Peyer's patch (tissue), 4 donors: ENCODE data around the gene ACOX2.

ENCODE experiments used
- POLR2A ChIP-seq, 2 donors: fragments of 450-650 bp; IDR thresholded peaks; one replicate each; pipeline ENCODE4 v1.5.1; 2017; ENCODE audit warnings: antibody characterized with exemption in 2 of 2, mild to moderate bottlenecking in 2 of 2, moderate library complexity in 2 of 2
- TF ChIP-seq, protein P1 (sequence below), 6 experiments: fragments of 450-650 bp in 4 of 6; fragments of 200-600 bp in 2 of 6; sonication (generic) in 1 of 6; IDR thresholded peaks; one replicate each; pipeline ENCODE4 v1.5.1; 2017 to 2019; ENCODE audit warnings: antibody characterized with exemption in 6 of 6, mild to moderate bottlenecking in 3 of 6, moderate library complexity in 1 of 6

- TF ChIP-seq, protein P1, sequence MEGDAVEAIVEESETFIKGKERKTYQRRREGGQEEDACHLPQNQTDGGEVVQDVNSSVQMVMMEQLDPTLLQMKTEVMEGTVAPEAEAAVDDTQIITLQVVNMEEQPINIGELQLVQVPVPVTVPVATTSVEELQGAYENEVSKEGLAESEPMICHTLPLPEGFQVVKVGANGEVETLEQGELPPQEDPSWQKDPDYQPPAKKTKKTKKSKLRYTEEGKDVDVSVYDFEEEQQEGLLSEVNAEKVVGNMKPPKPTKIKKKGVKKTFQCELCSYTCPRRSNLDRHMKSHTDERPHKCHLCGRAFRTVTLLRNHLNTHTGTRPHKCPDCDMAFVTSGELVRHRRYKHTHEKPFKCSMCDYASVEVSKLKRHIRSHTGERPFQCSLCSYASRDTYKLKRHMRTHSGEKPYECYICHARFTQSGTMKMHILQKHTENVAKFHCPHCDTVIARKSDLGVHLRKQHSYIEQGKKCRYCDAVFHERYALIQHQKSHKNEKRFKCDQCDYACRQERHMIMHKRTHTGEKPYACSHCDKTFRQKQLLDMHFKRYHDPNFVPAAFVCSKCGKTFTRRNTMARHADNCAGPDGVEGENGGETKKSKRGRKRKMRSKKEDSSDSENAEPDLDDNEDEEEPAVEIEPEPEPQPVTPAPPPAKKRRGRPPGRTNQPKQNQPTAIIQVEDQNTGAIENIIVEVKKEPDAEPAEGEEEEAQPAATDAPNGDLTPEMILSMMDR (IDR thresholded peaks at IDR 0.05) = no peak
- no peak for TF ChIP-seq POLR2A (IDR thresholded peaks at IDR 0.05)
Observed at GRCh38 chr3:58534592-58535494, 2.1 kb downstream of the ACOX2 start.
